GM19025 (cell line): ENCODE measurements around the gene TRPC3.
"Not testable (repeated sequence)": the region's sequence is repeated elsewhere in the genome, so short reads cannot be mapped to it uniquely, and the experiment has no call there.

Experiments
- ATAC-seq: cut with Tn5 transposase; IDR thresholded peaks from one replicate; pipeline ENCODE4 v1.9.1; 2021; ENCODE audit warnings: mild to moderate bottlenecking, low read depth, moderate library complexity; ENCODE audit not compliant: unreplicated experiment

Gene TRPC3

DNA sequence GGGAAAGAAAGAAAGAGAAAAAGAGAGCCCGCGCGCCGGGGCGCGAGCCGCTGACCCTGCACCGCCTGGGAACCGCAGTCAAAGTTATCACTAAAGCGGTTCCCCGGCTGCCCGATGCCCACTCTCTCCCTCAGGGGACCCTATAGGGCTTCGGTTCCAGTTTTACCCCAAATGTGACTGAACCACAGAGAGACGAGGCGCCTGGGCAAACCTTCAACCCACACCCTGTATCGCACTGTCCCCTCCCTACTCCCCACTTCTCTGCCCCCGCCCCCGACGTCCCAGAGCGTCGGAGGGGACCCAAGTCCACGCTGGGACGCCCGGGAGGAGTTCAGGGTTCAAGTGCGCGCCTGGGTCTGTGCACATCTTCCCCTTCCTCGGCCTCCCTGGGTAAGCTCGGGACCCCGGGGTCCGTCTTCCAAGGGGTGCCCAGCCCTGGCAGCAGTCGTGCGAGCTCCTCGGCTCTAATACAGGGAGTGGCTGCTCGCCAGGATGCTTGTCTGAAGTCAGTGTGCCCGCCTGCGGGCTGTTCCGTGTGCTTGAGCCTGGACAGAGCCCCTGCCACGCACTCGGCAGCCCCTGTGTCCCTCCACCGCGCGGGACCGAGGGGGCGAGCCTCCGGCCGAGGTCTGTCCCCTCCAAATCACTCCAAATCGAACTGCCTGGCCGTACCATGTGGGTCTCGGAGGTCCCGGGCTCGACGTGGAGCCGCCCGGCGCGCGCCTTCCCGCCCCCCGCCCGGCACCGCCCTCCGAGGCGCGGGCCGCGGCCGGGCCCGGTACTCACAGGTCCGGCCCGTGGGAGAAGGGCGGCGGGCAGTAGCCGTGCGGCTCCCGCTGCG is 960 bp downstream of the TRPC3 start:
- ATAC-seq: peak; percentile 20

DNA sequence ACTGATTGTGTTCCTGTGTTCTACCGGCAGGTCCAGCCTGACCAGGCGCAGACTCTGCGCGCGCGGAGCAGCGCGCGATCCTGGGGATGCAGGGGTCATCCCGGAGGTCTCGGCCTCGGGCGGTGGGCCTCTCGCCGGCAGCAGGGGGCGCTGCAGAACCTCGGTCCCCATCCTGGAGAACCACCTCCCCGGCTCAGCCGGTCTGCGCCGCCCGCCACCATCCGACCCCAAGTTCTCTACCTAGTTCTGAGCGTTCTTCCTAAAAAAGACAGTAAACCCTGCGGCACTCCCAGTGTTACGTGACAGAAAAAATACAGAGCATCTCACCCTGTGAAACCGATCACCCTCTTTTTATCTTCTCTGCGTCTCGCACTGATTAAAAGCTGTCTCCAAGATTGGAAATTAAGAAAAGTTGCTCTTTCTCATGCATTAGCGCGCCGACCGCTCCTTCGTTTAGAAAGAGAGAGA is 1.6 kb downstream of the TRPC3 start:
- ATAC-seq: peak; percentile 80

DNA sequence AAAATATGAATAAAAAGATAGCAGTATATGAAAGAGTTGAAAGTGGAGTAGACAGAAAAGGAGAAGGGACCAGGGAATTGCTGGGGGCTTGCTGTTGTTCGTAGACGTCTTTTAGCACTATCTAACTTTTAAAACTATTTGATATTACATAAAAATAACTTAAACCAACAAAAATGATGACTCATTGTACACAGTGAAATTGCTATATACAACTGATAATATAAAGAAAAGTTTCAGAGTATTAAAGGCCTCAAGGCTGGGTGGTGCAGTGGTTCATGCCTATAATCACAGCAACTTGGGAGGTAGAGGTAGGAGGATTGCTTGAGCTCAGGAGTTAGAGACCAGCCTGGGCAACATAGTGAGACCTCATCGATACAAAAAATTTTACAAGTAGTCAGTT is 5.2 kb downstream of the TRPC3 start:
- ATAC-seq: no peak

- ATAC-seq: no peak
These were observed 7.9 kb downstream of the TRPC3 start for GRCh38 chr4:121943941-121944340.

DNA sequence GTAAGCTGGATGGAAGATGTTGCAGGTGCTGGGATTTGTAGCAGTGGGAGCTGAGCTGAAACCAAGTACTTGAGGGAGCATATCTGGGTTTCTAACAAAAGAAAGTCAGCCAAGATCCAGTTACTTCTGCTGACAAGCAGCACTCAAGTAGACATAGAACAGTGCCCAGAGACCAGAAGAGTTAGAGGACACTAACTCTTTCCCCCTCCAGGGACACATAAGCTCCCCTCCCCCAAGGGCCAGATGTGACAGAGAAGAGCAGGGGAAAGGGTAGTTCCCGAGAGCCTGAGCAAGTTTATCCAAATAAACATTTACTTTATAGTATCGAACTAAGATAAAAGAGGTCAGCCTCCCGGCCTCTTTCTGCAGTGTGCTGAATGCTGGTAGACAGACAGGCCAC is 12.2 kb downstream of the TRPC3 start:
- ATAC-seq: no peak

DNA sequence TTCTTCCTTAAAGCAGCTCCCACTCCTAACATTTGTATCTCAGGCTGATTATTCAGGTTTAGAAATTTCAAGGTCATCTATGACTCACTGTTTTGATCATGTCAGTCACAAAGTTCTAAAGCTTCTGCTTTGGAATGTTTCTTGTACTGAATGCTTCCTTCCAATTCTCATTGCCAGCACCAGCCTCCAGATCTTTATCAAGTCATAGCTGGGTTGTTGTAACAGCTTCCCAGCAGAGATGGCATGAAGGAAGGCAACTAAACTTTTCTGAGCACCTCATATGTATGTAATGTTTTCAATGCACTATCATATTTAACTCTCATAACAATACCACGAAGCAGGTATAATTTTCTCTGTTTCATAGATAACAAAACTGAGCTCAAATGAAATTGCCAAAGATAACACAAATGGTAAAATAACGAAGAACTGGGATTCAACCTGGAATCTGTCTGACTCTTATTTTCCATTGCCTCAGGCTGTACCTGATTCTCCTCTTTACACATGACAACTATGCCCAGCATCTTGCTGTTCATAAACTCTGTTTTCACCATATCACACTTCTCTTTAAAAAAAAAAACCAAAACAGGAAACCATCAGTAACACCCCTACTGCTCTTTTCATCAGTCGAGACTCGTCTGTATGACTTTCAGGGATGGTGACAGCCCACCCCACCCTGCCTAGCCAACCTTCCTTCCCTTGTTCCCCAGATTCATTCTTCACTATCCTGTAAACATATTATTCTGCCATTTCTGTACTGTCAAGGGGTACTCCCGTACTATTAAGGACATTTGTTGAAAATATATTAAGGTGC is 13.4 kb downstream of the TRPC3 start:
- no peak for ATAC-seq

GRCh38 chr4:121936101-121936500 is 15.8 kb downstream of the TRPC3 start:
- no peak for ATAC-seq

DNA sequence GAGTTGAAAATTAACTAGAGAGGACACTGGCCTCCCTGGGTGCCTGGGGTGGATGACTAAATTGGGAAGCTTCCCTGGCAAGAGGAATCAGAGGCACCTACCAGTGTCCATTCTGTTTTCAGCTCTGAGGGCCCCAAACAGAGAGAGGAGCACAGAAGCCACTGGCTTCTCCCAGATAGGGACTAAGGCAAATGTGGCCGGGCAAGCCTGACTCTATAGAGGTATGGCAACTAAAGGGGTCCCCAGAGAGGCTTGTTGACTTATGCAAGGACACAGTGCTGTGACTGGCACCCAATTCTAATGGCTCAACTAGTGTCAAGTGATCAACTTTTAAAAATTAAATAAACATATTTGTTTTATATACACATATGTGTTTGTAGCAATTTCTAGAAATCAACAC is 17.2 kb downstream of the TRPC3 start:
- ATAC-seq: no peak

DNA sequence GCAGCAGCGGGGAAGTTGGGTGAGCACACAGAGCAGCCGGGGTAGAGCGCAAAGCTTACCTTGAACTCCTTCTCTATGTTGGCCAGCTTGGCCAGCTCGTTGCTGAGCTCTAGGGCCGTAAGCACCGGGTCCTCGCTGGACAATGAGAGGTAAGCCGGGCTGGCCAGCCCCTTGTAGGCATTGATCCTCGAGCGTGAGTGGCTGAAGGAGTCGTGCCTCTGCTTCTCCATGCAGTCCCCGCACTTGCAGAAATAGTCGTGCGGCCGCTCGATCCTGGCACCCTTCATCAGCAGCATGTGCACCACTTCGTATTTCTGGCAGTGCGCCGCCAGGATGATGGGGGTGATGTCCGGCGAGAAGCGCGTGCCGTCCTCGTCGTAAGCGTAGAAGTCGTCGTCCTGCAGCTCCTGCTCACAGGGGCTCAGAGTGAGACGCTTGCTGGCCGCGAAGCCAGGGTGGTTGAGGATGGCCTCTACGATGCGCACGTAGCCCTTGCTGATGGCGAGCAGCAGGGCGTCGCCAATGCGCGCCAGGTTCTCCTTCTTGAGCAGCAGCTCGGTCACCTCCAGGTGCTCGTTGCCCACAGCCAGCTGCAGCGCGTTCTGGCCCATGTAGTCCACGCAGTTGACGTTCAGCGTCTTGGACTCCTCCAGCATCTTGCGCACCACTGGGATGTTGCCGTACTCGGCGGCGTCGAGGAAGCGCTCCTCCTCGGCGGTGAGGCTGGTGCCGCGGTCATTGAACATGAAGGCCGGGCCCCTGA is 19.5 kb downstream of the TRPC3 start:
- ATAC-seq: no peak

DNA sequence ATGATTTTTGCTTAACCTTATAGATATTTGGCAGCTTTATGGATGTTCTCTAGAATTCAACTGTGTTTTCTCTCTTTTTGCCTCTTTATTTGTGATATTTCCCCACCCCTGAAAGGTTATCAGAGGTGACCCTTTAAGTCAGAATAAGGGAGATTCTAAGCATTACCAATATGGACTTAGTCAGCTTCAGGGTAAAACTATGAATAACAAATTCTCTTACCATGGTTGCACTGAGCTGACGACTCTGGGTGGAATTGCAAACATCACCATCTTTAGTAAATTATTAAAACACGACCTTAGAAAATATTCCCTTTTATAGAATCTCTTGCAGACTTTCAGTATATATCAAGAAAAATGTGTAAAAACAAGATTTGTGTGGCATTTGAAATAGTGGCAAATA is 21.6 kb downstream of the TRPC3 start:
- no peak for ATAC-seq

DNA sequence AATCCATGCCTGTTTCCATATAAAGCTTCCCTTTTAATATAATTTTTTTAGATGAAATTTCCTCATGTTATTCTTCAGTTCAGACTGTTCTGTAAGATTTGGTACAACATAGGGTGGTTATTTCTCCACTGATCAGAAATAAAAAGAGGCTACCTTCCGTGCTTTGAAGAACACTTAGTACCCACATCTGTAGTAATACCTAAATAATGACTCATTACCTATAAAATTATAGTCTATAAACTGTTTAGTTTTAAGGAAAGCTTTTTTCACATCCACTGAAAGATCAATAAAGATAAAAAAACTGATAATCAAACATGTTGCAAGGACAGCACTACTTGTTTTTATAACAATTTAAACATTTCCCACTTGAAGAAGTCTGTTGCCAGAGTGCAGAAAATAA is 23.9 kb downstream of the TRPC3 start:
- no peak for ATAC-seq

DNA sequence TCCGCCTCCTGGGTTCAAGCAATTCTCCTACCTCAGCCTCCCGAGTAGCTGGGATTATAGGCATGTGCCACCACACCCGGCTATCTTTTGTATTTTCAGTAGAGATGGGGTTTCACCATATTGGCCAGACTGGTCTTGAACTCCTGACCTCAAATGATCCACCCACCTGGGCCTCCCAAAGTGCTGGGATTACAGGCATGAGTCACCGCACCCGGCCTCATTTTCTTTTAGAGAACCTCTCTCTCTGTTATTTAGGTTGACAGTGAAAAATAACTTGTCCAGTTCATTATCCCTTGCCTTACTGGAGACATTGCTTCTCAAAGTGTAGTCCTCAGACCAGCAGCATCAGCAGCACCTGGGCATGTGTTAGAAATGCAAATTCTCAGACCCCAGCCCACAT is 25.4 kb downstream of the TRPC3 start:
- not testable (repeated sequence) for ATAC-seq

- ATAC-seq: no peak
These were observed 28.6 kb downstream of the TRPC3 start for GRCh38 chr4:121923306-121923705.

GRCh38 chr4:121913667-121914066 is 38.2 kb downstream of the TRPC3 start:
- no peak for ATAC-seq

GRCh38 chr4:121908346-121908745 is 43.5 kb downstream of the TRPC3 start:
- ATAC-seq: no peak

DNA sequence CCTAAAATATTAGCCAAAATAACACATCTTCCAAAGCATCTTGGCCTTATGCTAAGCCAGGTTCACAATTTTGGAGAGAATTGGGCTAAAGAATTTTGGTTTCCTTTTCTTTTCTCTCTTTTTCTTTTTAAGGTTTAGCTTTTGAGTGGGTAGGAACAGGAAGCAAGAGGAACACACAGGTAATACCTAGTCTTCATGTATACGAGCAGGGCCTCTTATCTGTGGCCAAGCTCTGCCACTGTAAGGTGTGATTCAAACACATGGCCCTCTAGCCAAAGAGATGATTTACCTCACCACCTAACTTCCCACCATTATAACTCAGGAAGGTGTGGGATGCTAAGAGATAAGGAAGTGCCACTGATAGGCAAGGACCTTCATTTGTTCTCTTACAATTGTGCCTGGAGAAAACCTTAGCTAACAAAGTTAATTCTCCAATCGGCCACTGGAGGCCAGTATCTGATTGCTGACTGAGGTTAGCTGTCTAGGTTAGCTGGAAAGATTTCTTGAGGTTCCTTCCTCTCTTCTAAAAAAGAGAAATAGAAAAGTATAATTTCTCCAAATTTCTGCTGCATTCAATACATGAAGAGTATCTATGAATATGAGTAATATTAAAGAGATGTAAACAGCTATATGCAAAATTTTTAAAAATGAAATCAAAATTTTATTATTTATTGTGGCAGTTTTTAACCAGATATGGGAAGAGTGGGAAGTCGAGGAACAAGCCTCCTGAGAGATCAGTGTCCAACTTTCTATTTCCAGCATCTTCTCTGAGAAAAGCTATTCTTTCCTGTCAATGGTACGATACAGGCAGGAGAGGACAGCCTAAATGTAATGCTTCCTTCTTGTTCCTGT is 51.5 kb downstream of the TRPC3 start:
- ATAC-seq: peak; percentile 75

GRCh38 chr4:121898150-121898549 is 53.7 kb downstream of the TRPC3 start:
- no peak for ATAC-seq

GRCh38 chr4:121888134-121888533 is 63.7 kb downstream of the TRPC3 start:
- ATAC-seq: no peak

- no peak for ATAC-seq
These were observed 66.7 kb downstream of the TRPC3 start for GRCh38 chr4:121885115-121885514.

- ATAC-seq: no peak
These were observed 70.7 kb downstream of the TRPC3 start for GRCh38 chr4:121881158-121881557.
